Activated CD4-positive, alpha-beta T cell treated with anti-CD3 and anti-CD28 coated beads for 48 hours (primary cell): ENCODE measurements around the gene COX8A.
"Not testable (repeated sequence)": the region's sequence is repeated elsewhere in the genome, so short reads cannot be mapped to it uniquely, and the experiment has no call there.

Experiments
- DNase-seq: peaks from one replicate; pipeline ENCODE4 v3.0.0-alpha.2; 2020

Gene COX8A

GRCh38 chr11:63970902-63971301, 3.5 kb upstream of the COX8A start:
- DNase-seq, result no peak

GRCh38 chr11:63973912-63974258, 535 bp upstream of the COX8A start:
- DNase-seq, result not testable (repeated sequence)

GRCh38 chr11:63978551-63979239, 4.3 kb downstream of the COX8A start:
- no peak for DNase-seq

GRCh38 chr11:63979426-63979825, 5.0 kb downstream of the COX8A start:
- no peak for DNase-seq

- DNase-seq, result peak; percentile 84
These were observed 11.4 kb downstream of the COX8A start for GRCh38 chr11:63985812-63986155.

GRCh38 chr11:63986156-63986931, 11.9 kb downstream of the COX8A start, which contains the start of gene OTUB1:
Gene OTUB1, plus strand, starts transcription at chr11:63986438. Its CDS starts 19 bp downstream, at chr11:63986457.
- peak; percentile 92 for DNase-seq

GRCh38 chr11:63986932-63987513, 12.6 kb downstream of the COX8A start:
- DNase-seq, result no peak

GRCh38 chr11:63991558-63991957, 17.1 kb downstream of the COX8A start:
- no peak for DNase-seq

- DNase-seq, result no peak
These were observed 18.7 kb downstream of the COX8A start for GRCh38 chr11:63993100-63993499.

- no peak for DNase-seq
These were observed 19.6 kb downstream of the COX8A start for GRCh38 chr11:63993993-63994392.

GRCh38 chr11:63996512-63996911, 22.1 kb downstream of the COX8A start:
- no peak for DNase-seq

GRCh38 chr11:63997104-63997700, 22.8 kb downstream of the COX8A start:
- DNase-seq, result no peak

- no peak for DNase-seq
These were observed 23.4 kb downstream of the COX8A start for GRCh38 chr11:63997801-63998337.

GRCh38 chr11:63998558-63999348, 24.3 kb downstream of the COX8A start:
- peak; percentile 35 for DNase-seq

- DNase-seq, result peak; percentile 74
These were observed 25.1 kb downstream of the COX8A start for GRCh38 chr11:63999349-64000025.

- DNase-seq, result peak; percentile 76
These were observed 25.8 kb downstream of the COX8A start for GRCh38 chr11:64000026-64000739.

GRCh38 chr11:64000740-64001483, 26.5 kb downstream of the COX8A start:
- no peak for DNase-seq

- no peak for DNase-seq
These were observed 27.3 kb downstream of the COX8A start for GRCh38 chr11:64001484-64002420.
